Glutamatergic neuron (in vitro differentiated cells): Measurements from ENCODE around the gene GRM7. TPM values are rescaled to one million over a fixed set of nuclear protein-coding genes. Genes with fewer than 3 reads are reported as not detected.

ENCODE experiments used
- DNase-seq: peaks from one replicate; pipeline ENCODE4 v3.0.0; 2022
- H3K27ac Mint-ChIP-seq: one replicate; pipeline ENCODE4 v1.8.0; 2020; ENCODE audit warnings: mild to moderate bottlenecking, mixed read lengths, inconsistent platforms; ENCODE audit not compliant: unreplicated experiment
- H3K27me3 Mint-ChIP-seq: one replicate; pipeline ENCODE4 v1.8.0; 2020; ENCODE audit warnings: mild to moderate bottlenecking, moderate library complexity, mixed read lengths, inconsistent platforms; ENCODE audit not compliant: unreplicated experiment
- H3K36me3 Mint-ChIP-seq: one replicate; pipeline ENCODE4 v1.8.0; 2020; ENCODE audit warnings: mild to moderate bottlenecking, mixed read lengths, inconsistent platforms; ENCODE audit not compliant: unreplicated experiment
- H3K4me1 Mint-ChIP-seq: one replicate; pipeline ENCODE4 v1.8.0; 2020; ENCODE audit warnings: mild to moderate bottlenecking, low read depth, mixed read lengths, inconsistent platforms; ENCODE audit not compliant: unreplicated experiment
- H3K4me3 Mint-ChIP-seq: one replicate; pipeline ENCODE4 v1.8.0; 2020; ENCODE audit warnings: mild to moderate bottlenecking, mixed read lengths, inconsistent platforms; ENCODE audit not compliant: unreplicated experiment
- H3K9me3 Mint-ChIP-seq: one replicate; pipeline ENCODE4 v1.8.0; 2020; ENCODE audit warnings: mild to moderate bottlenecking, moderate library complexity, mixed read lengths, inconsistent platforms; ENCODE audit not compliant: unreplicated experiment
- CTCF ChIP-seq: fragments of 200-600 bp; sonication (generic); IDR thresholded peaks from one replicate; pipeline ENCODE4 v1.5.0; 2021; ENCODE audit not compliant: partially characterized antibody, unreplicated experiment
- total RNA-seq: library from RNA; stranded (reverse); fragmentation: NEBNext Ultra II Directional; extraction: Animal tissue kit (Norgen Biotek cat#: 25700); gene quantifications from one replicate; pipeline ENCODE4 v1.2.1, GENCODE V29; 2021; ENCODE audit not compliant: unreplicated experiment

Gene GRM7
- total RNA-seq, 1 donor from 2014 or later = 1.4 TPM

GRCh38 chr3:7144697-7145308 lies 283.9 kb downstream of the GRM7 start:
- H3K36me3 Mint-ChIP-seq = no peaks in the 10 kb centered on the region
- no peaks in the 10 kb centered on the region for H3K4me1 Mint-ChIP-seq
- peak; percentile 31 for DNase-seq
- no peaks in the 10 kb centered on the region for H3K9me3 Mint-ChIP-seq
- no peaks in the 10 kb centered on the region for H3K27me3 Mint-ChIP-seq
- TF ChIP-seq CTCF = peak; percentile 86
- H3K4me3 Mint-ChIP-seq = no peak overlapping the region
- H3K27ac Mint-ChIP-seq = no peak overlapping the region

GRCh38 chr3:7146529-7146928 lies 285.6 kb downstream of the GRM7 start:
- no peak for DNase-seq
- H3K9me3 Mint-ChIP-seq = no peaks in the 10 kb centered on the region
- H3K27ac Mint-ChIP-seq = no peak overlapping the region
- no peak for TF ChIP-seq CTCF
- H3K36me3 Mint-ChIP-seq = no peaks in the 10 kb centered on the region
- no peaks in the 10 kb centered on the region for H3K27me3 Mint-ChIP-seq
- no peak overlapping the region for H3K4me3 Mint-ChIP-seq
- no peaks in the 10 kb centered on the region for H3K4me1 Mint-ChIP-seq

- DNase-seq = no peak
- Mint-ChIP-seq H3K27me3 (no peaks in the 10 kb centered on the region), H3K4me1 (no peaks in the 10 kb centered on the region), H3K27ac (no peak overlapping the region), H3K36me3 (no peaks in the 10 kb centered on the region), H3K9me3 (no peaks in the 10 kb centered on the region), H3K4me3 (no peak overlapping the region)
- no peak for TF ChIP-seq CTCF
Measured at GRCh38 chr3:7158516-7158915, 297.6 kb downstream of the GRM7 start.

- Mint-ChIP-seq H3K9me3 (no peaks in the 10 kb centered on the region), H3K4me3 (no peak overlapping the region), H3K27me3 (no peaks in the 10 kb centered on the region), H3K27ac (no peak overlapping the region), H3K36me3 (no peaks in the 10 kb centered on the region), H3K4me1 (no peaks in the 10 kb centered on the region)
- no peak for DNase-seq
- TF ChIP-seq CTCF = no peak
Measured at GRCh38 chr3:7160689-7161088, 299.8 kb downstream of the GRM7 start.

- Mint-ChIP-seq H3K4me1 (no peaks in the 10 kb centered on the region), H3K4me3 (no peak overlapping the region), H3K27me3 (no peaks in the 10 kb centered on the region), H3K36me3 (no peaks in the 10 kb centered on the region), H3K27ac (no peak overlapping the region), H3K9me3 (no peaks in the 10 kb centered on the region)
- TF ChIP-seq CTCF = no peak
- DNase-seq = no peak
Measured at GRCh38 chr3:7166460-7166859, 305.5 kb downstream of the GRM7 start.
